Measurements from ENCODE around the gene BFSP1. TPM values are rescaled to one million over a fixed set of nuclear protein-coding genes. Genes with fewer than 3 reads are reported as not detected.

BFSP1 gene
- total RNA-seq, 2 donors from 2014 or later, result 0.52 to 0.99 TPM

DNA sequence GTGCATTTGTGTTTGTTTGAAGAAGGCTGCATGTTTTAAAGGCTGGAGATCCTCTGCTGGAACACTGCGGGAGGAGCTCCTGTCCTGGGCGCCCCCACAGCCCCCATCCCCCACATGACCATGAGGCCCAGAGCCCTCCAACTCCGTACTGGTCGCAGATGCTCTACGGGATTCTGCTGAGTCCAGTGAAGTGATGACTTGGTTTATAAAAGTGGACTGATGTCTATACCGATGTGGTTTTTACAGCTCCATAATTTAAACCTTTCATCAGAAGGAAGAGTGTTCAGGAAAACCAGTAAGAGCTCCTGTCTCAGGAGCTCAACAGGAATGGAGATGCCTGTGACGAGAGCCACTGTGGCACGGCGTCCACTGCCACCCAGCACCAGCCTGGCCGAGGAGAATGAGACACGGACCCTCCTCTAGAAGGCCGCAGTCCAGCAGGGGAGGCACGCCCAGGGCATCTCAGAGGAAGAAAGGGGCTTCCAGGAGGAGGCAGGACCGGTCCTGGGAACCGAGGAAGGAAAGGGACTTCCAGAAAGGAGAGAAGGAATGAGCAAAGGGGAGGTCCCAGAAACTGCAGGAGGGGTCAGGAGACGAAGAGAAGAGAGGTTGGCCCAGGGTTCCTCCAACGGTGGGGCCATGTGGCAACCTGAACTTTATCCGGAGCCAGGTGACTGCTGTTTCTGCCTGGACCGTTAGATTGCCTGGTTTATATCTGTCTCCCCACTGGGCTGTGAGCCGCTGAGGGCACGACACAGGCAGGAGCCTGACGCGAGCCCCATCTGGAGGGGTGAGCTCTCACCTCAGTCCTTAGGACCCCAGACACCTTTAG is 26.9 kb downstream of the BFSP1 start:
- TF ChIP-seq POLR2A (IDR thresholded peaks at IDR 0.05), result no peak
- TF ChIP-seq, protein P1, sequence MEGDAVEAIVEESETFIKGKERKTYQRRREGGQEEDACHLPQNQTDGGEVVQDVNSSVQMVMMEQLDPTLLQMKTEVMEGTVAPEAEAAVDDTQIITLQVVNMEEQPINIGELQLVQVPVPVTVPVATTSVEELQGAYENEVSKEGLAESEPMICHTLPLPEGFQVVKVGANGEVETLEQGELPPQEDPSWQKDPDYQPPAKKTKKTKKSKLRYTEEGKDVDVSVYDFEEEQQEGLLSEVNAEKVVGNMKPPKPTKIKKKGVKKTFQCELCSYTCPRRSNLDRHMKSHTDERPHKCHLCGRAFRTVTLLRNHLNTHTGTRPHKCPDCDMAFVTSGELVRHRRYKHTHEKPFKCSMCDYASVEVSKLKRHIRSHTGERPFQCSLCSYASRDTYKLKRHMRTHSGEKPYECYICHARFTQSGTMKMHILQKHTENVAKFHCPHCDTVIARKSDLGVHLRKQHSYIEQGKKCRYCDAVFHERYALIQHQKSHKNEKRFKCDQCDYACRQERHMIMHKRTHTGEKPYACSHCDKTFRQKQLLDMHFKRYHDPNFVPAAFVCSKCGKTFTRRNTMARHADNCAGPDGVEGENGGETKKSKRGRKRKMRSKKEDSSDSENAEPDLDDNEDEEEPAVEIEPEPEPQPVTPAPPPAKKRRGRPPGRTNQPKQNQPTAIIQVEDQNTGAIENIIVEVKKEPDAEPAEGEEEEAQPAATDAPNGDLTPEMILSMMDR (IDR thresholded peaks at IDR 0.05), result no peak
- Histone ChIP-seq H3K27ac (no peak overlapping the region), H3K36me3 (replicated peaks in 1 of 2; ENCODE audit: insufficient read depth in 1 of 2, low read depth in 2 of 2) (no peaks in the 10 kb centered on the region), H3K4me3 (no peak overlapping the region), H3K27me3 (no peaks in the 10 kb centered on the region), H3K9me3 (no peaks in the 10 kb centered on the region), H3K4me1 (peaks cover 12% of the 10 kb centered on the region)
- DNase-seq, result peak in 1 of 4 donors; percentile 27
- ATAC-seq, result peak; percentile 62
- WGBS, 2 donors, result 31 to 32% methylated on average over 20 to 23 of the region's 23 CpGs
- intact Hi-C loops (cut with DNase I), result loop anchor here (10.0 kb wide), 1 partner anchor 491 kb away; no protein-coding TSS in a partner anchor

DNA sequence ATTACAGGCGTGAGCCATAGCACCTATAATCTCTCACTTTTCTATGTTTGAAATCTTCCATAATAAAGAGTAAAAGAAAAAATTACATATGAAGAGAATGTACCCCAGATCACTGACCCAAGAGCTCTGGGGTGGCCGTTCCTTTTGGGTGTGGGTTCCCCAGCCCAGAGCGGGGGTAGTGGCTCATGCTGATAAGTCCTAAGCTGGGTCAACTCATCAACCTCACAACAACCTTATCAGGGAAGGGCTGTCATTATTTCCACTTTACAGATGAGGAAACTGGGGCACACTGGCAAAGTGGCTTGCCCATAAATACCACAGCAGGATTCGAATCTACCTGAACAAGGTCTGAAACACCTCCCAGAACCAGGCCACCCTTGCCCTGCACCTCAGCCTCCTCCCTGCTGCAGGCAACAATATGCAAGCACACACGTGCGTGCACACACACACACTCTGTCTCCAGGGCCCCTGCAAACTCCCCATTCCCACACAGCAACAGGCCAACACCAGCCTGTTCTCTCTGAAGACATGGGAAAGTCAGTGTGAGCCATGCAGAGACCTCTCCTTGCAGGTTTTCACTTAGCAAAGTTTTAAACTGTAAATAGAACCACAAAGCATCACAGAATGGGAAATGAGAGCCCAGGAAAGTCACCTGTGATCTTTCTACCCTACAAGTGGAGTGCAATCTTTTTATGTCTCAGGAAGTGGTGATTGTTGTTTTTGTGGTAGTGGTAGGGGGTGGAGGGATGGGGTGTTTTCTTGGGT is 27.7 kb downstream of the BFSP1 start:
- Histone ChIP-seq H3K27me3 (no peaks in the 10 kb centered on the region), H3K9me3 (no peaks in the 10 kb centered on the region), H3K4me1 (peaks cover 12% of the 10 kb centered on the region), H3K27ac (no peak overlapping the region), H3K36me3 (replicated peaks in 1 of 2; ENCODE audit: insufficient read depth in 1 of 2, low read depth in 2 of 2) (no peaks in the 10 kb centered on the region), H3K4me3 (no peak overlapping the region)
- ATAC-seq (no peak), DNase-seq (no peak)
- TF ChIP-seq, protein P1 (IDR thresholded peaks at IDR 0.05), result no peak
- no peak for TF ChIP-seq POLR2A (IDR thresholded peaks at IDR 0.05)
- WGBS, 2 donors, result 68 to 73% methylated on average over 3 to 6 of the region's 6 CpGs
- intact Hi-C loops (cut with DNase I), result loop anchor here (10.0 kb wide), 1 partner anchor 491 kb away; no protein-coding TSS in a partner anchor

DNA sequence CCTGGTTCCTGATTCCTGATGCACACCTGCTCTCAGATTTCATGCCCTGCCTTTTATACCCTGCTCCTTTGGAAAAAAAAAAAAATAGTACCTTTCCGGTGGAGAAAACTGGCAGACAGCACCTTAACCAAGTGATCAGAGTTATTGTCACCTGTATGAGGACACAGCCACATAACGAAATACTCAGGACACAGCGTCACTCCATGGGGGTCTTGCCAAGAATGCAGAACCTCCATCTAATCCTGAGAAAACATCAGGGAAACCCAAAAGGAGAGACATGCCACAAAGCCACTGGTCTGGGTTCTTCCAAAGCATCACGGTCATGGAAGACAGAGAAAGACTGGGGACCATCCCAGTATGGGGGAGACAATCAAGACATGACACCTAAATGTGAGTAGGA is 29.1 kb downstream of the BFSP1 start:
- Histone ChIP-seq H3K4me3 (no peak overlapping the region), H3K9me3 (no peaks in the 10 kb centered on the region), H3K27me3 (no peaks in the 10 kb centered on the region), H3K36me3 (replicated peaks in 1 of 2; ENCODE audit: insufficient read depth in 1 of 2, low read depth in 2 of 2) (no peaks in the 10 kb centered on the region), H3K4me1 (peaks cover 12% of the 10 kb centered on the region), H3K27ac (no peak overlapping the region)
- DNase-seq, result no peak
- TF ChIP-seq, protein P1 (IDR thresholded peaks at IDR 0.05), result no peak
- TF ChIP-seq POLR2A (IDR thresholded peaks at IDR 0.05), result no peak
- 77 to 78% methylated on average over 4 of the region's 4 CpGs for WGBS, 2 donors
- no peak for ATAC-seq
- intact Hi-C loops (cut with DNase I), result loop anchor here (10.0 kb wide), 1 partner anchor 493 kb away; no protein-coding TSS in a partner anchor

DNA sequence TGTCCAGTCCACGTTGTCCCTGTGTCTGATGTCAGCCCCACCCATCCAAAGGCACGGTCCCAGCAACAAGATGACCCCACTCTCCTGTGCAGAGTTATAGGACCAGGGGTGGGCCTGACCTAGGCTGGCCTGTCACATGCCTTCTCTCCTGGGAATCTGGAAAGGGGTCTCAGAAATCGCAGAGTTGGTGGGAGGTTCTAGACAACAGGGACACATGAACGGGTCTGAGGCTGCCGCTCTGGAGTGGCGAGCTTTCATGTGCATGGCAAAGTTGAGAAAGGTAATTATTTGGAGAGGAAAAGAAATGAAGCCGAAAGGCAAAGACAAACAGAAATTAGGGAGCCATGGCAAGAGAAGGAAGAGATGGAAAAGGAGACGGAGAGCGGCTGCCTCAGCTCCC is 29.5 kb downstream of the BFSP1 start:
- Histone ChIP-seq H3K36me3 (replicated peaks in 1 of 2; ENCODE audit: insufficient read depth in 1 of 2, low read depth in 2 of 2) (no peaks in the 10 kb centered on the region), H3K27me3 (no peaks in the 10 kb centered on the region), H3K4me3 (no peak overlapping the region), H3K27ac (no peak overlapping the region), H3K9me3 (no peaks in the 10 kb centered on the region), H3K4me1 (peaks cover 12% of the 10 kb centered on the region)
- TF ChIP-seq POLR2A (IDR thresholded peaks at IDR 0.05), result no peak
- TF ChIP-seq, protein P1 (IDR thresholded peaks at IDR 0.05), result no peak
- no peak for DNase-seq
- no peak for ATAC-seq
- 84 to 86% methylated on average over 9 of the region's 9 CpGs for WGBS, 2 donors
- intact Hi-C loops (cut with DNase I), result loop anchor here (10.0 kb wide), 1 partner anchor 493 kb away; no protein-coding TSS in a partner anchor
